ENCODE measurements around the gene MIS12.

The MIS12 gene

GRCh38 chr17:5472511-5472910 is 13.9 kb upstream of the MIS12 start:
- TF ChIP-seq CTCF (IDR thresholded peaks at IDR 0.05; ENCODE audit: control extremely low read depth, extremely low read depth, low read depth, missing control alignments), result no peak
- no peak for DNase-seq (ENCODE audit: extremely low spot score)
- ChIA-PET POLR2A (no interaction called here), CTCF (no interaction called here)

- DNase-seq (ENCODE audit: extremely low spot score), result no peak
- TF ChIP-seq CTCF (IDR thresholded peaks at IDR 0.05; ENCODE audit: control extremely low read depth, extremely low read depth, low read depth, missing control alignments), result no peak
- POLR2A ChIA-PET, result no interaction called here
- CTCF ChIA-PET, result interaction anchor here (1.0 kb wide), 1 partner anchor 20 kb away, joined by 3 read pairs; no protein-coding TSS in a partner anchor
Observed at GRCh38 chr17:5473906-5474305, 12.5 kb upstream of the MIS12 start.

GRCh38 chr17:5478992-5479391 is 7.4 kb upstream of the MIS12 start:
- ChIA-PET CTCF (no interaction called here), POLR2A (no interaction called here)
- no peak for DNase-seq (ENCODE audit: extremely low spot score)
- TF ChIP-seq CTCF (IDR thresholded peaks at IDR 0.05; ENCODE audit: control extremely low read depth, extremely low read depth, low read depth, missing control alignments), result no peak

GRCh38 chr17:5480962-5481361 is 5.4 kb upstream of the MIS12 start:
- CTCF ChIA-PET, result interaction anchor here (1.4 to 2.1 kb wide), 3 partner anchors 8 to 42 kb away, joined by 3 to 6 read pairs (median 3); partner anchors contain the start of gene C1QBP
- DNase-seq (ENCODE audit: extremely low spot score), result no peak
- POLR2A ChIA-PET, result no interaction called here
- no peak for TF ChIP-seq CTCF (IDR thresholded peaks at IDR 0.05; ENCODE audit: control extremely low read depth, extremely low read depth, low read depth, missing control alignments)

- ChIA-PET POLR2A (no interaction called here), CTCF (interaction anchor here (1.4 to 2.1 kb wide), 2 partner anchors 8 to 42 kb away, joined by 3 to 6 read pairs; partner anchors contain the start of gene C1QBP)
- DNase-seq (ENCODE audit: extremely low spot score), result no peak
- no peak for TF ChIP-seq CTCF (IDR thresholded peaks at IDR 0.05; ENCODE audit: control extremely low read depth, extremely low read depth, low read depth, missing control alignments)
Observed at GRCh38 chr17:5481451-5481850, 4.9 kb upstream of the MIS12 start.

GRCh38 chr17:5485270-5486205 is 828 bp upstream of the MIS12 start, which contains the start of gene DERL2:
Gene DERL2, minus strand, starts transcription at chr17:5486178. Its CDS starts 17 bp downstream, at chr17:5486161.
- no peak for TF ChIP-seq CTCF (IDR thresholded peaks at IDR 0.05; ENCODE audit: control extremely low read depth, extremely low read depth, low read depth, missing control alignments)
- CTCF ChIA-PET, result interaction anchor here (2.9 kb wide), 1 partner anchor 9 kb away, joined by 9 read pairs; no protein-coding TSS in a partner anchor
- no peak for DNase-seq (ENCODE audit: extremely low spot score)
- POLR2A ChIA-PET, result interaction anchor here (1.3 to 1.7 kb wide), 2 partner anchors 16 to 46 kb away, joined by 3 to 12 read pairs; partner anchors contain the start of genes C1QBP and DHX33

Data from GM10248 (cell line).